ENCODE results near the gene RUVBL1. TPM values are rescaled to one million over a fixed set of nuclear protein-coding genes. Genes with fewer than 3 reads are reported as not detected.

RUVBL1 gene
- total and polyA plus RNA-seq, 10 of the 15 experiments (the other 5 are each of a cell fraction or from before 2014, with no cell fraction given), result 15.2 to 142 (median 84.2) TPM

DNA sequence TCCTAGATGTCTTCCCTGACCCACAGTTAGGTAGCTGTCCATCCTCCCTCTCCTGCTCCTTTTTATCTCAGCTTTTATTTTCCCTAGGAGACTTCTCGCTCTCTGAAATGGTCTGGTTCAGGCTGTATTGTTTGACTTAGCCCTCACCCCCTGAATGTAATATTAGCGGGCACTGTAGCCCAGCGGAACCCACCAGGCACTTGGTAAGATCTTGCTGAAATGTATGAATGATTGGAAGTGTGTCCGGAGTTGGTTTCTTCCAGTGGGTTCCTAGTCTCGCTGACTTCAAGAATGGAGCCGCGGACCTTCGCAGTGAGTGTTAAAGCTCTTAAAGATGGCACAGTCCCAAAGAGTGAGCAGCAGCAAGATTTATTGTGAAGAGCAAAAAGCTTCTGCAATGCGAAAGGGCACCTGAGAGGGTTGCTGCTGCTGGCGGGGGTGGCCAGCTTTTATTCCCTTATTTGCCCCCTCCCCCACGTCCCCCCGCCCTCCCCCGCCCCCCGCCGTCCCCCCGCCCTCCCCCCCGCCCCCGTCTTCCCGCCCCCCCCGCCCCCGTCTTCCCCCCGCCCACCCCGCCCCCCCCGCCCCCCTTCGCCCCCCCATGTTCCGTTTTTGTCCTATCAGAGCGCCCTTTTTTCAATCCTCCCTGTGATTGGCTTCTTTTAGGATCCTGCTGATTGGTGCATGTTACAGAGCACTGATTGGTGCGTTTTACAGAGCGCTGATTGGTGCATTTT, 29.0 kb upstream of the RUVBL1 start:
- ATAC-seq (peak; percentile 82), FAIRE-seq (no peak), DNase-seq (ENCODE audit: low read depth, low spot score) (no peak)
- ChIA-PET POLR2A (interaction anchor here (1.0 kb wide), 1 partner anchor 29 kb away, joined by 8 read pairs; the partner anchor contains the start of gene RUVBL1), RAD21 (ENCODE audit: unreplicated experiment) (interaction anchor here (1.1 kb wide), 1 partner anchor 29 kb away, joined by 6 read pairs; the partner anchor contains the start of gene RUVBL1), SMC1A (ENCODE audit: uncharacterized antibody, unreplicated experiment) (interaction anchor here (0.7 to 1.6 kb wide), 2 partner anchors 29 to 96 kb away, joined by 3 to 8 read pairs; partner anchors contain the start of gene RUVBL1), CTCF (interaction anchor here (1.2 kb wide), 1 partner anchor 19 kb away, joined by 6 read pairs; no protein-coding TSS in a partner anchor)
- TF ChIP-seq FOS (IDR thresholded peaks at IDR 0.05; ENCODE audit: borderline replicate concordance, extremely low read depth, insufficient read length) (peak; percentile 12), MTA3 (IDR thresholded peaks at IDR 0.05; ENCODE audit: borderline replicate concordance, low read length) (no peak), NFYB (IDR thresholded peaks at IDR 0.05; ENCODE audit: insufficient read depth, low read depth, low read length) (peak; percentile 78)
- Histone ChIP-seq H3K4me2 (ENCODE audit: control insufficient read depth, insufficient read depth) (peak overlapping the region; percentile 93), H3K79me2 (ENCODE audit: control insufficient read depth, insufficient read depth, low read length) (peaks cover 9% of the 10 kb centered on the region), H3K4me3 (peak overlapping the region; percentile 66), H3K9me3 (replicated peaks; ENCODE audit: control insufficient read depth, insufficient read depth, low read length) (no peaks in the 10 kb centered on the region; the same call in 2 of the 3 replicates), H2AFZ (ENCODE audit: control insufficient read depth, low read depth, low read length) (peak overlapping the region; percentile 100), H3K4me1 (ENCODE audit: control insufficient read depth, insufficient read depth, low read length) (peaks cover 3% of the 10 kb centered on the region; the same call in 1 of the 2 replicates), H4K20me1 (ENCODE audit: control insufficient read depth, insufficient read depth) (no peaks in the 10 kb centered on the region), H3K9ac (ENCODE audit: control insufficient read depth, insufficient read depth, low read length) (peak overlapping the region; percentile 77), H3K36me3 (ENCODE audit: control insufficient read depth in 2 of 2, insufficient read depth in 2 of 2, low read length in 1 of 2) (peaks cover 0 to 5% of the 10 kb centered on the region in 2 experiments; a peak in 1 of 4 replicates), H3K27me3 (replicated peaks in 1 of 2; ENCODE audit: control insufficient read depth in 2 of 2, insufficient read depth in 2 of 2, low read length in 1 of 2) (no peaks in the 10 kb centered on the region), H3K27ac (ENCODE audit: control insufficient read depth, insufficient read depth) (peak overlapping the region; percentile 47; the same call in 1 of the 2 replicates)
- WGBS (ENCODE audit: insufficient coverage, insufficient replicate concordance, low lambda C conversion rate, missing lambda C conversion rate), result 79% methylated on average over 10 of the region's 29 CpGs
- TSS peak; percentile 66 for BruUV-seq (replicated peaks)
- intact Hi-C loops (cut with micrococcal nuclease; ENCODE audit: unreplicated experiment) (loop anchor here (1.0 kb wide), 1 partner anchor 29 kb away; the partner anchor contains the start of gene RUVBL1), in situ Hi-C loops (cut with MboI) (no loop called here)

DNA sequence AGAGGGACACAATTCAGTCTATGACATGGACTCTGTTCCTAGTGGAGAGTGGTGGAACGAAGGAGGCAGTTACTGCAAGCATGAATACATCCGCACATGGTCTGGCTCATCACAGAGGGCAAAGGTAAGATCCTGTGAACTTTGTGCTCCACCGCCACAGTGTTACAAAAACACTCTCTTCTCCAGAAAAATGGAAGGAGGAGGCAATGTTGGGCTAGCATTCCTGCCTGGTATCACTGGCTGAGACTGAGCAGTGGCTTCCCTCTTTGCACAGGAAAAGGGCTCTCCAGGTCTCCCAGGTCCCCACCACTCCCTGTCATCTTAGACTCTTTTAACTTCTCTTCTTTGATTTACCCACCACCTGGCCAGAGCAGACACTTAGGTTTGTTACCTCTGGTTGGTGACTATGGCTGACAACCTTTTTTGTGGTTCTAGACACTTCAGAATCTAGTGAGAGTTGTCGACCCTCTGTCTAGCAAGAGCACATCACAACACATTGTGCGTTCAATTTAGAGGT, 28.2 kb upstream of the RUVBL1 start:
- intact Hi-C loops (cut with micrococcal nuclease; ENCODE audit: unreplicated experiment) (no loop called here), in situ Hi-C loops (cut with MboI) (no loop called here)
- TF ChIP-seq, protein P1, sequence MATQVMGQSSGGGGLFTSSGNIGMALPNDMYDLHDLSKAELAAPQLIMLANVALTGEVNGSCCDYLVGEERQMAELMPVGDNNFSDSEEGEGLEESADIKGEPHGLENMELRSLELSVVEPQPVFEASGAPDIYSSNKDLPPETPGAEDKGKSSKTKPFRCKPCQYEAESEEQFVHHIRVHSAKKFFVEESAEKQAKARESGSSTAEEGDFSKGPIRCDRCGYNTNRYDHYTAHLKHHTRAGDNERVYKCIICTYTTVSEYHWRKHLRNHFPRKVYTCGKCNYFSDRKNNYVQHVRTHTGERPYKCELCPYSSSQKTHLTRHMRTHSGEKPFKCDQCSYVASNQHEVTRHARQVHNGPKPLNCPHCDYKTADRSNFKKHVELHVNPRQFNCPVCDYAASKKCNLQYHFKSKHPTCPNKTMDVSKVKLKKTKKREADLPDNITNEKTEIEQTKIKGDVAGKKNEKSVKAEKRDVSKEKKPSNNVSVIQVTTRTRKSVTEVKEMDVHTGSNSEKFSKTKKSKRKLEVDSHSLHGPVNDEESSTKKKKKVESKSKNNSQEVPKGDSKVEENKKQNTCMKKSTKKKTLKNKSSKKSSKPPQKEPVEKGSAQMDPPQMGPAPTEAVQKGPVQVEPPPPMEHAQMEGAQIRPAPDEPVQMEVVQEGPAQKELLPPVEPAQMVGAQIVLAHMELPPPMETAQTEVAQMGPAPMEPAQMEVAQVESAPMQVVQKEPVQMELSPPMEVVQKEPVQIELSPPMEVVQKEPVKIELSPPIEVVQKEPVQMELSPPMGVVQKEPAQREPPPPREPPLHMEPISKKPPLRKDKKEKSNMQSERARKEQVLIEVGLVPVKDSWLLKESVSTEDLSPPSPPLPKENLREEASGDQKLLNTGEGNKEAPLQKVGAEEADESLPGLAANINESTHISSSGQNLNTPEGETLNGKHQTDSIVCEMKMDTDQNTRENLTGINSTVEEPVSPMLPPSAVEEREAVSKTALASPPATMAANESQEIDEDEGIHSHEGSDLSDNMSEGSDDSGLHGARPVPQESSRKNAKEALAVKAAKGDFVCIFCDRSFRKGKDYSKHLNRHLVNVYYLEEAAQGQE (IDR thresholded peaks at IDR 0.05; ENCODE audit: low read depth, low read length), result no peak
- TF ChIP-seq TARDBP (IDR thresholded peaks at IDR 0.05; ENCODE audit: borderline replicate concordance) (no peak), RUNX3 (IDR thresholded peaks at IDR 0.05; ENCODE audit: low read length) (no peak), NR2C2 (IDR thresholded peaks at IDR 0.05; ENCODE audit: borderline replicate concordance, control insufficient read depth, insufficient read length, low read depth) (no peak), ZSCAN29 (IDR thresholded peaks at IDR 0.05) (no peak), DPF2 (IDR thresholded peaks at IDR 0.05) (no peak), SMARCA5 (IDR thresholded peaks at IDR 0.05) (no peak), JUNB (IDR thresholded peaks at IDR 0.05) (no peak), NFYB (IDR thresholded peaks at IDR 0.05; ENCODE audit: insufficient read depth, low read depth, low read length) (no peak)

More for the DNA sequence above, 28.2 kb upstream of the RUVBL1 start:
- Histone ChIP-seq H3K4me1 (ENCODE audit: control insufficient read depth, insufficient read depth, low read length) (peaks cover 3% of the 10 kb centered on the region; the same call in 1 of the 2 replicates), H3K79me2 (ENCODE audit: control insufficient read depth, insufficient read depth, low read length) (peaks cover 9% of the 10 kb centered on the region), H3K27ac (ENCODE audit: control insufficient read depth, insufficient read depth) (no peak overlapping the region), H3K36me3 (ENCODE audit: control insufficient read depth in 2 of 2, insufficient read depth in 2 of 2, low read length in 1 of 2) (peaks cover 0 to 5% of the 10 kb centered on the region in 2 experiments; a peak in 1 of 4 replicates), H2AFZ (ENCODE audit: control insufficient read depth, low read depth, low read length) (peak overlapping the region; percentile 25), H3K9ac (ENCODE audit: control insufficient read depth, insufficient read depth, low read length) (no peak overlapping the region), H4K20me1 (ENCODE audit: control insufficient read depth, insufficient read depth) (no peaks in the 10 kb centered on the region), H3K9me3 (replicated peaks; ENCODE audit: control insufficient read depth, insufficient read depth, low read length) (no peaks in the 10 kb centered on the region), H3K4me2 (ENCODE audit: control insufficient read depth, insufficient read depth) (no peak overlapping the region), H3K27me3 (replicated peaks in 1 of 2; ENCODE audit: control insufficient read depth in 2 of 2, insufficient read depth in 2 of 2, low read length in 1 of 2) (no peaks in the 10 kb centered on the region), H3K4me3 (no peak overlapping the region)
- FAIRE-seq (no peak), DNase-seq (ENCODE audit: low read depth, low spot score) (no peak), ATAC-seq (no peak)
- WGBS (ENCODE audit: insufficient coverage, insufficient replicate concordance, low lambda C conversion rate, missing lambda C conversion rate), result 87% methylated on average over 5 of the region's 5 CpGs
- BruUV-seq (replicated peaks), result no TSS peak
- ChIA-PET CTCF (interaction anchor here (1.2 kb wide), 1 partner anchor 18 kb away, joined by 6 read pairs; no protein-coding TSS in a partner anchor), SMC1A (ENCODE audit: uncharacterized antibody, unreplicated experiment) (interaction anchor here (1.6 kb wide), 1 partner anchor 28 kb away, joined by 8 read pairs; the partner anchor contains the start of gene RUVBL1), POLR2A (no interaction called here), RAD21 (ENCODE audit: unreplicated experiment) (no interaction called here)
